Vagina (tissue), 2 donors: Measurements from ENCODE around the gene ANKRD44.

Source experiments
- CTCF ChIP-seq, 3 experiments: fragments of 450-650 bp in 2 of 3; fragments of 200-600 bp in 1 of 3; sonication (generic) in 1 of 3; IDR thresholded peaks; one replicate each; pipeline ENCODE4 v1.5.1; 2017 to 2019; ENCODE audit warnings: antibody characterized with exemption in 3 of 3, mild to moderate bottlenecking in 2 of 3, moderate library complexity in 2 of 3
- POLR2A ChIP-seq, 2 donors: fragments of 450-650 bp; IDR thresholded peaks; one replicate each; pipeline ENCODE4 v1.6.1; 2017; ENCODE audit warnings: antibody characterized with exemption in 2 of 2, mild to moderate bottlenecking in 2 of 2, moderate library complexity in 2 of 2
- POLR2AphosphoS5 ChIP-seq, 2 donors: sonication (generic); formaldehyde crosslinking; IDR thresholded peaks; one replicate each; pipeline ENCODE4 v1.9.0; 2017; ENCODE audit warnings: antibody characterized with exemption in 2 of 2, mild to moderate bottlenecking in 2 of 2, low read depth in 1 of 2; ENCODE audit not compliant: insufficient read depth in 1 of 2

DNA sequence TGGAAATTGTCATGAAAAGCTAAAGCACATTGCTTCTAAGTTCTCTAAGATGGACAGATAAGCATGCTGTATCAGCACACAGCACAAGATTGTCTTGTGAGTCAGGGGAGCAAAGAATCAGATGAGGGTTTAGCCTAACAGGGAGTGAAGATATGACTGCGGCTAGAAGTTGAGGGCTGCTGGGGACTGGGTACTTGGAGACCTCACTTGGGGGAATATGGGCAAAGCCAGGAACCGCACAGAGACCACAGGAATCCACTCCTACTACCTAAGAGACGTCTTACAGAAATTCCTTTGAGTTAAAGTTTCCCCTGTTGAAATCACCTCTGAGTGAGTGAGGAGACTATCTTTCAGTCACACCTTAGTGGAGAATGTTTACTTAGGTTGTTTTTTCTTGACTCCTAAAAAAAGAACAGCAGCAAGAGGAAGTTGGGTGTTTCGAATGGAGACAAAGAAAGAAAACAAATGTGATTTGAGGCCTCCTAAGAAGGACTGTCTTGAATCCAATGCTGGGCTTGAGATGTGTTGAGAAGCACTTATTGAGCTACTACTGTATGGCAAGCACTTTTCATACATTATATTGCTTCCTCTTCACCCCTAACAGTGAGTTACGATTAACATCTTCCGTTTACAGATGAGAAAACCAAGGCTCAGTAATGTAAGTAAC lies 100.7 kb downstream of the ANKRD44 start:
- TF ChIP-seq POLR2A (IDR thresholded peaks at IDR 0.05) (no peak), POLR2AphosphoS5 (IDR thresholded peaks at IDR 0.05; ENCODE audit: insufficient read depth in 1 of 2, low read depth in 1 of 2) (no peak), CTCF (IDR thresholded peaks at IDR 0.05) (no peak)
